ENCODE results near the gene CACNA1S.

Gene CACNA1S

GRCh38 chr1:201013991-201014815 is 98.0 kb downstream of the CACNA1S start:
- FAIRE-seq, result no peak
- no peak for DNase-seq (ENCODE audit: insufficient read length, low spot score)
- no peak for TF ChIP-seq POLR2A (IDR thresholded peaks at IDR 0.05; ENCODE audit: low read depth, low read length)

GRCh38 chr1:201013031-201013485 is 99.2 kb downstream of the CACNA1S start:
- FAIRE-seq (no peak), DNase-seq (ENCODE audit: insufficient read length, low spot score) (no peak)
- TF ChIP-seq POLR2A (IDR thresholded peaks at IDR 0.05; ENCODE audit: low read depth, low read length), result no peak

- DNase-seq (ENCODE audit: insufficient read length, low spot score) (no peak), FAIRE-seq (no peak)
- no peak for TF ChIP-seq POLR2A (IDR thresholded peaks at IDR 0.05; ENCODE audit: low read depth, low read length)
Observed at GRCh38 chr1:201011616-201012015, 100.6 kb downstream of the CACNA1S start.

GRCh38 chr1:201009962-201010645 is 102.1 kb downstream of the CACNA1S start:
- FAIRE-seq (no peak), DNase-seq (ENCODE audit: insufficient read length, low spot score) (no peak)
- TF ChIP-seq POLR2A (IDR thresholded peaks at IDR 0.05; ENCODE audit: low read depth, low read length), result no peak

- DNase-seq (ENCODE audit: insufficient read length, low spot score) (no peak), FAIRE-seq (no peak)
- TF ChIP-seq POLR2A (IDR thresholded peaks at IDR 0.05; ENCODE audit: low read depth, low read length), result no peak
Observed at GRCh38 chr1:201008666-201009360, 103.4 kb downstream of the CACNA1S start.

GRCh38 chr1:201007481-201007880 is 104.7 kb downstream of the CACNA1S start:
- no peak for TF ChIP-seq POLR2A (IDR thresholded peaks at IDR 0.05; ENCODE audit: low read depth, low read length)
- DNase-seq (ENCODE audit: insufficient read length, low spot score) (no peak), FAIRE-seq (no peak)

- FAIRE-seq, result no peak
- no peak for TF ChIP-seq POLR2A (IDR thresholded peaks at IDR 0.05; ENCODE audit: low read depth, low read length)
Observed at GRCh38 chr1:201006450-201006849, 105.8 kb downstream of the CACNA1S start.

GRCh38 chr1:201004732-201005131 is 107.5 kb downstream of the CACNA1S start:
- FAIRE-seq, result no peak
- no peak for DNase-seq (ENCODE audit: insufficient read length, low spot score)
- no peak for TF ChIP-seq POLR2A (IDR thresholded peaks at IDR 0.05; ENCODE audit: low read depth, low read length)

More at GRCh38 chr1:201006450-201006849, 105.8 kb downstream of the CACNA1S start:
- no peak for DNase-seq (ENCODE audit: insufficient read length, low spot score)

GRCh38 chr1:201004154-201004553 is 108.1 kb downstream of the CACNA1S start:
- DNase-seq (ENCODE audit: insufficient read length, low spot score), result no peak
- no peak for TF ChIP-seq POLR2A (IDR thresholded peaks at IDR 0.05; ENCODE audit: low read depth, low read length)
- no peak for FAIRE-seq

- no peak for TF ChIP-seq POLR2A (IDR thresholded peaks at IDR 0.05; ENCODE audit: low read depth, low read length)
- FAIRE-seq, result no peak
- DNase-seq (ENCODE audit: insufficient read length, low spot score), result no peak
Observed at GRCh38 chr1:201002510-201002909, 109.7 kb downstream of the CACNA1S start.

GRCh38 chr1:201001962-201002361 is 110.3 kb downstream of the CACNA1S start:
- FAIRE-seq, result no peak
- TF ChIP-seq POLR2A (IDR thresholded peaks at IDR 0.05; ENCODE audit: low read depth, low read length), result no peak

GRCh38 chr1:201000391-201000790 is 111.8 kb downstream of the CACNA1S start:
- DNase-seq (ENCODE audit: insufficient read length, low spot score) (no peak), FAIRE-seq (no peak)
- no peak for TF ChIP-seq POLR2A (IDR thresholded peaks at IDR 0.05; ENCODE audit: low read depth, low read length)

More at GRCh38 chr1:201001962-201002361, 110.3 kb downstream of the CACNA1S start:
- no peak for DNase-seq (ENCODE audit: insufficient read length, low spot score)

GRCh38 chr1:200999667-201000066 is 112.6 kb downstream of the CACNA1S start:
- no peak for DNase-seq (ENCODE audit: insufficient read length, low spot score)
- TF ChIP-seq POLR2A (IDR thresholded peaks at IDR 0.05; ENCODE audit: low read depth, low read length), result no peak
- FAIRE-seq, result no peak

- DNase-seq (ENCODE audit: insufficient read length, low spot score), result no peak
- no peak for TF ChIP-seq POLR2A (IDR thresholded peaks at IDR 0.05; ENCODE audit: low read depth, low read length)
- no peak for FAIRE-seq
Observed at GRCh38 chr1:200998323-200998722, 113.9 kb downstream of the CACNA1S start.

All from H54 (cell line).